Measurements from ENCODE around the gene OTUD5.

GRCh38 chrX:48893556-48894348 is 63.7 kb downstream of the OTUD5 start:
- no peak for TF ChIP-seq EZH2 (IDR thresholded peaks at IDR 0.05; ENCODE audit: insufficient read depth, poor library complexity, severe bottlenecking)
- no peak for TF ChIP-seq EZH2phosphoT487 (IDR thresholded peaks at IDR 0.05; ENCODE audit: insufficient read depth, low read depth)

All from GM23248 (cell line).